GM12878 (cell line): ENCODE results near the gene GPR107. TPM values are rescaled to one million over a fixed set of nuclear protein-coding genes. Genes with fewer than 3 reads are reported as not detected.

Source experiments
- ATAC-seq: fragments of 200-7000 bp; cut with Tn5 transposase; 3 replicates; pipeline ENCODE4 v1.9.1; 2020; ENCODE audit warnings: mild to moderate bottlenecking, moderate library complexity
- BruUV-seq: library from RNA; stranded (reverse); fragments of 400-500 nt; replicated peaks from 2 replicates; lab custom pipeline; 2021; lab: Mats Ljungman, UMichigan
- CTCF ChIA-PET: fragments of 300-600 bp; sonication (Branson Sonifier 250); formaldehyde crosslinking; extraction: SDS; loops from one replicate; lab custom pipeline; 2021; ENCODE audit warnings: inconsistent platforms; lab: Yijun Ruan, JAX
- POLR2A ChIA-PET: fragments of 350-600 bp; formaldehyde crosslinking; extraction: SDS; loops from one replicate; lab custom pipeline; 2021; ENCODE audit warnings: inconsistent platforms; lab: Charles Lee
- RAD21 ChIA-PET: fragments of 300-600 bp; sonication (Branson Sonifier 250); formaldehyde crosslinking; loops from one replicate; lab custom pipeline; 2023; ENCODE audit warnings: antibody characterized with exemption; ENCODE audit not compliant: unreplicated experiment; lab: Charles Lee
- SMC1A ChIA-PET: fragments of 300-600 bp; sonication (Branson Sonifier 250); formaldehyde crosslinking; loops from one replicate; lab custom pipeline; 2023; ENCODE audit not compliant: unreplicated experiment, uncharacterized antibody; lab: Charles Lee
- DNase-seq: peaks from one replicate; pipeline ENCODE4 v3.0.0-alpha.2; 2011; ENCODE audit warnings: low read depth, low spot score
- FAIRE-seq: peaks from 3 replicates; lab custom pipeline; 2011; peaks lifted over from hg19 to GRCh38; lab: Jason Lieb, UNC
- H2AFZ ChIP-seq: 2 replicates; pipeline ENCODE4 v1.6.0; 2011; ENCODE audit warnings: low read depth, low read length, control low read depth; ENCODE audit not compliant: control insufficient read depth
- H3K27ac ChIP-seq: 2 replicates; pipeline ENCODE4 v1.5.1; 2011; ENCODE audit warnings: control low read depth; ENCODE audit not compliant: control insufficient read depth, insufficient read depth
- H3K27me3 ChIP-seq, 2 experiments: replicated peaks in 1 of 2; 2 replicates each; pipeline versions ENCODE4 v1.6.0 to v1.6.1; 2011; ENCODE audit warnings: low read length in 1 of 2; ENCODE audit not compliant: control insufficient read depth in 2 of 2, insufficient read depth in 2 of 2
- H3K36me3 ChIP-seq, 2 experiments: 2 replicates each; pipeline ENCODE4 v1.5.1; 2011; ENCODE audit warnings: low read length in 1 of 2; ENCODE audit not compliant: control insufficient read depth in 2 of 2, insufficient read depth in 2 of 2
- H3K4me1 ChIP-seq: 2 replicates; pipeline ENCODE4 v1.6.1; 2011; ENCODE audit warnings: mild to moderate bottlenecking, low read length, moderate library complexity, mixed read lengths; ENCODE audit not compliant: control insufficient read depth, insufficient read depth
- H3K4me2 ChIP-seq: 2 replicates; pipeline ENCODE4 v1.6.0; 2011; ENCODE audit warnings: control low read depth; ENCODE audit not compliant: control insufficient read depth, insufficient read depth
- H3K4me3 ChIP-seq: fragments of 200-600 bp; sonication (generic); 2 replicates; pipeline ENCODE4 v1.5.1; 2016
- H3K79me2 ChIP-seq: 2 replicates; pipeline ENCODE4 v1.6.0; 2011; ENCODE audit warnings: low read length; ENCODE audit not compliant: control insufficient read depth, insufficient read depth
- H3K9ac ChIP-seq: 2 replicates; pipeline ENCODE4 v1.8.0; 2011; ENCODE audit warnings: low read length, control low read depth, mixed read lengths; ENCODE audit not compliant: control insufficient read depth, insufficient read depth
- H3K9me3 ChIP-seq: replicated peaks from 3 replicates; pipeline ENCODE4 v1.5.1; 2011; ENCODE audit warnings: mild to moderate bottlenecking, low read length; ENCODE audit not compliant: control insufficient read depth, insufficient read depth
- H4K20me1 ChIP-seq: 2 replicates; pipeline ENCODE4 v1.6.0; 2011; ENCODE audit not compliant: control insufficient read depth, insufficient read depth
- BRCA1 ChIP-seq: IDR thresholded peaks from 2 replicates; pipeline ENCODE4 v1.6.1; 2011; ENCODE audit warnings: low read depth, low read length, improper control_type of control experiment
- EGR1 ChIP-seq, 2 experiments: IDR thresholded peaks; 1 replicate in 1 of 2; 2 replicates in 1 of 2; pipeline ENCODE4 v1.6.1; 2011 to 2012; ENCODE audit warnings: low read depth in 2 of 2, low read length in 2 of 2, borderline replicate concordance in 1 of 2, mild to moderate bottlenecking in 1 of 2, moderate library complexity in 1 of 2
- ETV6 ChIP-seq, 2 experiments: fragments of 450-650 bp in 1 of 2; IDR thresholded peaks in 1 of 2; conservative IDR thresholded peaks in 1 of 2; 2 replicates each; pipeline ENCODE4 v1.6.1; 2014; ENCODE audit warnings: antibody characterized with exemption in 1 of 2, borderline replicate concordance in 1 of 2, low read depth in 1 of 2, mild to moderate bottlenecking in 1 of 2, moderate library complexity in 1 of 2
- KAT2A ChIP-seq: conservative IDR thresholded peaks from 2 replicates; pipeline ENCODE4 v1.6.1; 2011; ENCODE audit warnings: low read depth, low read length; ENCODE audit not compliant: control insufficient read depth
- RAD51 ChIP-seq: fragments of 450-650 bp; IDR thresholded peaks from 2 replicates; pipeline ENCODE4 v1.6.1; 2016; ENCODE audit warnings: moderate library complexity, mild to moderate bottlenecking, inconsistent platforms
- SIN3A ChIP-seq: IDR thresholded peaks from 2 replicates; pipeline ENCODE4 v1.6.1; 2012; ENCODE audit warnings: low read depth, low read length, improper control_type of control experiment
- SMARCA5 ChIP-seq: fragments of 450-650 bp; IDR thresholded peaks from 2 replicates; pipeline ENCODE4 v1.6.1; 2017; ENCODE audit warnings: mild to moderate bottlenecking
- ZNF207 ChIP-seq: fragments of 450-650 bp; IDR thresholded peaks from 2 replicates; pipeline ENCODE4 v1.6.1; 2014; ENCODE audit warnings: antibody characterized with exemption, mild to moderate bottlenecking, borderline replicate concordance
- ZSCAN29 ChIP-seq: fragments of 450-650 bp; IDR thresholded peaks from 2 replicates; pipeline ENCODE4 v1.6.1; 2017; ENCODE audit warnings: mild to moderate bottlenecking, moderate library complexity
- ZZZ3 ChIP-seq: IDR thresholded peaks from 2 replicates; pipeline ENCODE4 v1.6.1; 2011; ENCODE audit warnings: low read depth; ENCODE audit not compliant: control insufficient read depth, insufficient read length
- WGBS: methylation state at CpG from one replicate; pipeline ENCODE4 v1.1.6; 2016; ENCODE audit warnings: low lambda C conversion rate; ENCODE audit not compliant: insufficient replicate concordance, insufficient coverage; ENCODE audit errors: missing lambda C conversion rate; 5-methylcytosine and 5-hydroxymethylcytosine counted together
- in situ Hi-C: fragments of 300-500 bp; cut with MboI; formaldehyde crosslinking; loops from 9 replicates; pipeline ENCODE4 v1.14.3; 2018; ENCODE audit warnings: mixed read lengths
- intact Hi-C: fragments of 100-400 bp; cut with micrococcal nuclease; formaldehyde crosslinking; loops from one replicate; pipeline ENCODE4 v1.14.2; 2022; ENCODE audit not compliant: unreplicated experiment
- polyA plus RNA-seq, 11 experiments: library from polyadenylated mRNA; depleted of rRNA in 4 of 11; unstranded in 6 of 11; stranded (reverse) in 5 of 11; fragments of >200 nt; fragmentation: Nextera tagmentation in 4 of 11; fragmentation: Illumina TruSeq in 1 of 11; extraction: Ambion mirVana in 4 of 11; extraction: Trizol in 1 of 11; gene quantifications; 1 replicate in 1 of 11; 2 replicates in 10 of 11; pipeline versions ENCODE4 v1.2.1 to v1.2.3, GENCODE V29; 2011 to 2016; ENCODE audit warnings: inconsistent platforms in 2 of 11, missing spikeins in 2 of 11, low read depth in 1 of 11
- total RNA-seq, 4 experiments: library from RNA; depleted of rRNA in 3 of 4; stranded (reverse); fragments of >200 nt in 3 of 4; fragmentation: Illumina TruSeq in 1 of 4; extraction: Trizol in 1 of 4; gene quantifications; 2 replicates each; pipeline versions ENCODE4 v1.2.1 to v1.2.3, GENCODE V29; 2013 to 2021
- TF ChIP-seq, protein P1 (sequence below): fragments of 450-650 bp; IDR thresholded peaks from 2 replicates; pipeline ENCODE4 v1.6.1; 2018; ENCODE audit warnings: mild to moderate bottlenecking, low read depth, moderate library complexity; ENCODE audit not compliant: partially characterized antibody
- TF ChIP-seq, protein P2 (sequence below): fragments of 450-650 bp; formaldehyde crosslinking; IDR thresholded peaks from 2 replicates; pipeline ENCODE4 v1.4.0; 2020; ENCODE audit warnings: mild to moderate bottlenecking, moderate library complexity
- TF ChIP-seq, protein P3 (sequence below): fragments of 150-350 bp; IDR thresholded peaks from 2 replicates; pipeline ENCODE4 v1.6.1; 2016; ENCODE audit warnings: low read depth, low read length

GPR107 gene
- total and polyA plus RNA-seq, 10 of the 15 experiments (the other 5 are each of a cell fraction or from before 2014, with no cell fraction given) = 2.7 to 21.4 (median 10.6) TPM

DNA sequence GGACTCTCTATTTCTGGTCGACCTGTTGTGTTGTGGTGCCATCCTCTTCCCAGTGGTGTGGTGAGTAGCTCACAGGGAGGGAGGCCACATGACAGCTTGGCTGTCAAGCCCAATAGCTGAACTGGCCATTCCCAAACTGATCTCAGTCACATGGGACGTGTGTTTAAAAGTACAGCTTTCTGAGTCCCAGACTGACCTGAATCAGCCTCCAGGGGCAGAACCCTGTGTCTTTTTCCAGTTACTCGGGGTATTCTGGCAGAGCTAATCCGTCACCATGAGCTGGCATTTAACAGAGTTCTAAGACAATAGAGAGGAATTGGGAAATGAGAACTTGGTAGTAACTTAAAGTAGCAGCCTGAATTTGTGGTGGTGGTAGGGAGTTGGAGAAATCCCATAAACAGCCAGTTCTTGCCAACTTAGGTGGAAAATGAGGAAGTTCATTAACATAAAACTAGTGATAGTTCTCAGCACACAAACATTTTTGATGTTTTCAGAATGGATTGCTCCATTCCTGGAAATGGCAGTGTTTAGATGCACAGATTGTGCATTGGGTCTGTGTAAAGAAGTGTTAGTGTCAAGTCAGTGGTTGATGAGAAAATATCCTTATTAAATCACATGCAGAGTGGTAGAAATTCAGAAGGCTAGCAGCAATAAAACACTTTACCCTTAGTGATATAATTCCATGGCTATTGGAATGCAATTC is 50.9 kb downstream of the GPR107 start:
- Histone ChIP-seq H3K79me2 (no peaks in the 10 kb centered on the region), H3K36me3 (peaks cover 20 to 26% of the 10 kb centered on the region in 2 experiments), H4K20me1 (no peaks in the 10 kb centered on the region), H3K9ac (no peak overlapping the region), H3K27ac (no peak overlapping the region), H3K4me3 (no peak overlapping the region), H3K4me1 (peaks cover 6% of the 10 kb centered on the region), H3K4me2 (no peak overlapping the region), H2AFZ (no peak overlapping the region), H3K27me3 (no peaks in the 10 kb centered on the region), H3K9me3 (no peaks in the 10 kb centered on the region)
- ATAC-seq (no peak), DNase-seq (no peak), FAIRE-seq (no peak)
- no TSS peak for BruUV-seq
- WGBS = 79% methylated on average over 4 of the region's 4 CpGs
- ChIA-PET CTCF (interaction anchor here (0.6 to 7.2 kb wide), 2 partner anchors 133 to 138 kb away, joined by 3 to 96 read pairs; no protein-coding TSS in a partner anchor), RAD21 (interaction anchor here (4.3 kb wide), 1 partner anchor 24 kb away, joined by 22 read pairs; no protein-coding TSS in a partner anchor), SMC1A (no interaction called here), POLR2A (no interaction called here)
- intact Hi-C loops (loop anchor here (5.0 kb wide), 1 partner anchor 238 kb away; no protein-coding TSS in a partner anchor), in situ Hi-C loops (no loop called here)
- TF ChIP-seq BRCA1 = no peak
- no peak for TF ChIP-seq ZZZ3
- TF ChIP-seq, protein P1, sequence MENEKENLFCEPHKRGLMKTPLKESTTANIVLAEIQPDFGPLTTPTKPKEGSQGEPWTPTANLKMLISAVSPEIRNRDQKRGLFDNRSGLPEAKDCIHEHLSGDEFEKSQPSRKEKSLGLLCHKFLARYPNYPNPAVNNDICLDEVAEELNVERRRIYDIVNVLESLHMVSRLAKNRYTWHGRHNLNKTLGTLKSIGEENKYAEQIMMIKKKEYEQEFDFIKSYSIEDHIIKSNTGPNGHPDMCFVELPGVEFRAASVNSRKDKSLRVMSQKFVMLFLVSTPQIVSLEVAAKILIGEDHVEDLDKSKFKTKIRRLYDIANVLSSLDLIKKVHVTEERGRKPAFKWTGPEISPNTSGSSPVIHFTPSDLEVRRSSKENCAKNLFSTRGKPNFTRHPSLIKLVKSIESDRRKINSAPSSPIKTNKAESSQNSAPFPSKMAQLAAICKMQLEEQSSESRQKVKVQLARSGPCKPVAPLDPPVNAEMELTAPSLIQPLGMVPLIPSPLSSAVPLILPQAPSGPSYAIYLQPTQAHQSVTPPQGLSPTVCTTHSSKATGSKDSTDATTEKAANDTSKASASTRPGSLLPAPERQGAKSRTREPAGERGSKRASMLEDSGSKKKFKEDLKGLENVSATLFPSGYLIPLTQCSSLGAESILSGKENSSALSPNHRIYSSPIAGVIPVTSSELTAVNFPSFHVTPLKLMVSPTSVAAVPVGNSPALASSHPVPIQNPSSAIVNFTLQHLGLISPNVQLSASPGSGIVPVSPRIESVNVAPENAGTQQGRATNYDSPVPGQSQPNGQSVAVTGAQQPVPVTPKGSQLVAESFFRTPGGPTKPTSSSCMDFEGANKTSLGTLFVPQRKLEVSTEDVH = no peak
- TF ChIP-seq SIN3A = no peak
- TF ChIP-seq ETV6 (conservative IDR thresholded peaks at IDR 0.05 in 1 of 2, IDR thresholded peaks at IDR 0.05 in 1 of 2; ENCODE audit: borderline replicate concordance in 1 of 2, low read depth in 1 of 2) = no peak
- no peak for TF ChIP-seq ZSCAN29
- TF ChIP-seq KAT2A = no peak
- TF ChIP-seq EGR1 (IDR thresholded peaks at IDR 0.05; ENCODE audit: borderline replicate concordance in 1 of 2, low read depth in 2 of 2, low read length in 2 of 2) = no peak
- TF ChIP-seq, protein P2, sequence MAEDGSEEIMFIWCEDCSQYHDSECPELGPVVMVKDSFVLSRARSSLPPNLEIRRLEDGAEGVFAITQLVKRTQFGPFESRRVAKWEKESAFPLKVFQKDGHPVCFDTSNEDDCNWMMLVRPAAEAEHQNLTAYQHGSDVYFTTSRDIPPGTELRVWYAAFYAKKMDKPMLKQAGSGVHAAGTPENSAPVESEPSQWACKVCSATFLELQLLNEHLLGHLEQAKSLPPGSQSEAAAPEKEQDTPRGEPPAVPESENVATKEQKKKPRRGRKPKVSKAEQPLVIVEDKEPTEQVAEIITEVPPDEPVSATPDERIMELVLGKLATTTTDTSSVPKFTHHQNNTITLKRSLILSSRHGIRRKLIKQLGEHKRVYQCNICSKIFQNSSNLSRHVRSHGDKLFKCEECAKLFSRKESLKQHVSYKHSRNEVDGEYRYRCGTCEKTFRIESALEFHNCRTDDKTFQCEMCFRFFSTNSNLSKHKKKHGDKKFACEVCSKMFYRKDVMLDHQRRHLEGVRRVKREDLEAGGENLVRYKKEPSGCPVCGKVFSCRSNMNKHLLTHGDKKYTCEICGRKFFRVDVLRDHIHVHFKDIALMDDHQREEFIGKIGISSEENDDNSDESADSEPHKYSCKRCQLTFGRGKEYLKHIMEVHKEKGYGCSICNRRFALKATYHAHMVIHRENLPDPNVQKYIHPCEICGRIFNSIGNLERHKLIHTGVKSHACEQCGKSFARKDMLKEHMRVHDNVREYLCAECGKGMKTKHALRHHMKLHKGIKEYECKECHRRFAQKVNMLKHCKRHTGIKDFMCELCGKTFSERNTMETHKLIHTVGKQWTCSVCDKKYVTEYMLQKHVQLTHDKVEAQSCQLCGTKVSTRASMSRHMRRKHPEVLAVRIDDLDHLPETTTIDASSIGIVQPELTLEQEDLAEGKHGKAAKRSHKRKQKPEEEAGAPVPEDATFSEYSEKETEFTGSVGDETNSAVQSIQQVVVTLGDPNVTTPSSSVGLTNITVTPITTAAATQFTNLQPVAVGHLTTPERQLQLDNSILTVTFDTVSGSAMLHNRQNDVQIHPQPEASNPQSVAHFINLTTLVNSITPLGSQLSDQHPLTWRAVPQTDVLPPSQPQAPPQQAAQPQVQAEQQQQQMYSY (CRISPR knock-in tag) = no peak
- TF ChIP-seq ZNF207 = no peak
- TF ChIP-seq, protein P3, sequence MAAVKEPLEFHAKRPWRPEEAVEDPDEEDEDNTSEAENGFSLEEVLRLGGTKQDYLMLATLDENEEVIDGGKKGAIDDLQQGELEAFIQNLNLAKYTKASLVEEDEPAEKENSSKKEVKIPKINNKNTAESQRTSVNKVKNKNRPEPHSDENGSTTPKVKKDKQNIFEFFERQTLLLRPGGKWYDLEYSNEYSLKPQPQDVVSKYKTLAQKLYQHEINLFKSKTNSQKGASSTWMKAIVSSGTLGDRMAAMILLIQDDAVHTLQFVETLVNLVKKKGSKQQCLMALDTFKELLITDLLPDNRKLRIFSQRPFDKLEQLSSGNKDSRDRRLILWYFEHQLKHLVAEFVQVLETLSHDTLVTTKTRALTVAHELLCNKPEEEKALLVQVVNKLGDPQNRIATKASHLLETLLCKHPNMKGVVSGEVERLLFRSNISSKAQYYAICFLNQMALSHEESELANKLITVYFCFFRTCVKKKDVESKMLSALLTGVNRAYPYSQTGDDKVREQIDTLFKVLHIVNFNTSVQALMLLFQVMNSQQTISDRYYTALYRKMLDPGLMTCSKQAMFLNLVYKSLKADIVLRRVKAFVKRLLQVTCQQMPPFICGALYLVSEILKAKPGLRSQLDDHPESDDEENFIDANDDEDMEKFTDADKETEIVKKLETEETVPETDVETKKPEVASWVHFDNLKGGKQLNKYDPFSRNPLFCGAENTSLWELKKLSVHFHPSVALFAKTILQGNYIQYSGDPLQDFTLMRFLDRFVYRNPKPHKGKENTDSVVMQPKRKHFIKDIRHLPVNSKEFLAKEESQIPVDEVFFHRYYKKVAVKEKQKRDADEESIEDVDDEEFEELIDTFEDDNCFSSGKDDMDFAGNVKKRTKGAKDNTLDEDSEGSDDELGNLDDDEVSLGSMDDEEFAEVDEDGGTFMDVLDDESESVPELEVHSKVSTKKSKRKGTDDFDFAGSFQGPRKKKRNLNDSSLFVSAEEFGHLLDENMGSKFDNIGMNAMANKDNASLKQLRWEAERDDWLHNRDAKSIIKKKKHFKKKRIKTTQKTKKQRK = no peak
- TF ChIP-seq SMARCA5 = no peak
- TF ChIP-seq RAD51 = no peak
